ENCODE measurements around the gene TTLL6. TPM values are rescaled to one million over a fixed set of nuclear protein-coding genes. Genes with fewer than 3 reads are reported as not detected.

TTLL6 gene
- total RNA-seq, 1 experiment from 2014 or later = 2.4 TPM

DNA sequence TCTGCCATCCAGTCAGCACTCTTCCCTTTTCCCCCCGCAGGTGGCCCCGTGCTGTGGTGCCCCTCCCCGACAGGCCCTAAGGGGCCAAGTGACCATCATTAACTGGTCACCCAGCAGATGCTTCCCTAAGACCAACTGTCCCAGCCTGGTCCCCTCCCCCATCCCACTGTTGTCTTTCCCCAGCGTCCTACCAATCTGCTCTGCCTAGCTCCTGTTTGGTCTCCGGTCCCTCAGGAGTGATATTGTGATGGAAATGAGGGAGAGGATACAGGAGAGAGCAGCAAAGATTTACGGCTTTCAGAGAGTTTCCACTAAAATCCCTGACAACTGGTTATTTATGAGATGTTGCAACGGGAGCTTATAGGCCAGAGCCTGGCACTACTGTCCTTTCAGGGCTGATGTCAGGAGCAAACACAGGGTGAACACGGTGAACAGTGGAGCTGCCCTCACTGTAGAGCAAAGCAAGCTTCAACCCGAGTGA is 1.4 kb upstream of the TTLL6 start:
- no peak overlapping the region for H2BK120ac ChIP-seq (ENCODE audit: low read depth, low read length, poor library complexity, severe bottlenecking)
- H3K23ac ChIP-seq (ENCODE audit: insufficient read length, low read depth, low read length) = no peak overlapping the region
- H2BK20ac ChIP-seq (ENCODE audit: low read depth, low read length, poor library complexity, severe bottlenecking) = no peak overlapping the region
- H3K9ac ChIP-seq (ENCODE audit: extremely low read depth, insufficient read length, low read length) = no peak overlapping the region
- no peak overlapping the region for H2AFZ ChIP-seq (ENCODE audit: low read length)
- peak overlapping the region; percentile 66 for H3K4me2 ChIP-seq (ENCODE audit: insufficient read depth, insufficient read length, low read length)
- no peak overlapping the region for H2BK12ac ChIP-seq (ENCODE audit: insufficient read length, low read depth, low read length)
- H3K27me3 Mint-ChIP-seq (ENCODE audit: low read depth) = peaks cover 24% of the 10 kb centered on the region
- H4K5ac ChIP-seq (ENCODE audit: insufficient read length, low read depth, low read length) = no peak overlapping the region
- H3K27ac ChIP-seq (ENCODE audit: insufficient read length, low read depth, low read length) = peak overlapping the region; percentile 65
- no peak overlapping the region for H4K91ac ChIP-seq (ENCODE audit: insufficient read length, low read depth, low read length)
- H4K8ac ChIP-seq (replicated peaks; ENCODE audit: insufficient read length, low read depth, low read length) = no peak overlapping the region
- no peaks in the 10 kb centered on the region for H3K27me3 ChIP-seq (ENCODE audit: insufficient read depth, low read length)
- no peak overlapping the region for H2BK5ac ChIP-seq (ENCODE audit: insufficient read length, low read length)
- H3K56ac ChIP-seq (ENCODE audit: insufficient read length, low read depth, low read length) = no peak overlapping the region
- DNase-seq = peak; percentile 90
- no peak overlapping the region for H3K4ac ChIP-seq (ENCODE audit: low read depth, low read length)
- H3K4me1 Mint-ChIP-seq = peaks cover 23 to 43% of the 10 kb centered on the region in 2 experiments
- no peaks in the 10 kb centered on the region for H4K20me1 ChIP-seq (ENCODE audit: control insufficient read depth, insufficient read depth, insufficient read length)
- H3K79me1 ChIP-seq (ENCODE audit: insufficient read depth, low read depth, low read length, poor library complexity, severe bottlenecking) = no peaks in the 10 kb centered on the region
- TF ChIP-seq, protein P1, sequence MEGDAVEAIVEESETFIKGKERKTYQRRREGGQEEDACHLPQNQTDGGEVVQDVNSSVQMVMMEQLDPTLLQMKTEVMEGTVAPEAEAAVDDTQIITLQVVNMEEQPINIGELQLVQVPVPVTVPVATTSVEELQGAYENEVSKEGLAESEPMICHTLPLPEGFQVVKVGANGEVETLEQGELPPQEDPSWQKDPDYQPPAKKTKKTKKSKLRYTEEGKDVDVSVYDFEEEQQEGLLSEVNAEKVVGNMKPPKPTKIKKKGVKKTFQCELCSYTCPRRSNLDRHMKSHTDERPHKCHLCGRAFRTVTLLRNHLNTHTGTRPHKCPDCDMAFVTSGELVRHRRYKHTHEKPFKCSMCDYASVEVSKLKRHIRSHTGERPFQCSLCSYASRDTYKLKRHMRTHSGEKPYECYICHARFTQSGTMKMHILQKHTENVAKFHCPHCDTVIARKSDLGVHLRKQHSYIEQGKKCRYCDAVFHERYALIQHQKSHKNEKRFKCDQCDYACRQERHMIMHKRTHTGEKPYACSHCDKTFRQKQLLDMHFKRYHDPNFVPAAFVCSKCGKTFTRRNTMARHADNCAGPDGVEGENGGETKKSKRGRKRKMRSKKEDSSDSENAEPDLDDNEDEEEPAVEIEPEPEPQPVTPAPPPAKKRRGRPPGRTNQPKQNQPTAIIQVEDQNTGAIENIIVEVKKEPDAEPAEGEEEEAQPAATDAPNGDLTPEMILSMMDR (conservative IDR thresholded peaks at IDR 0.05) = no peak
- no peaks in the 10 kb centered on the region for H3K79me2 ChIP-seq (ENCODE audit: insufficient read depth, low read length)
- peaks cover 7% of the 10 kb centered on the region; the same call in 1 of the 2 replicates for H3K4me1 ChIP-seq (ENCODE audit: insufficient read depth, low read length)
- no peaks in the 10 kb centered on the region for H3K9me3 ChIP-seq (ENCODE audit: control insufficient read depth, low read depth, low read length)
- H3T11ph ChIP-seq (ENCODE audit: low read length) = no peak overlapping the region
- H3K18ac ChIP-seq (ENCODE audit: insufficient read length, low read depth, low read length) = peak overlapping the region; percentile 49
- peak overlapping the region; percentile 48 to 74 for H3K4me3 Mint-ChIP-seq
- WGBS (ENCODE audit: extremely low coverage, insufficient read length, low lambda C conversion rate) = no CpG with 5 or more reads among the region's 9 CpGs
- H2AK5ac ChIP-seq (ENCODE audit: insufficient read length, low read length) = no peak overlapping the region
- no peak overlapping the region for H3K14ac ChIP-seq (ENCODE audit: insufficient read depth, low read length)
- H3K27ac Mint-ChIP-seq = peak overlapping the region; percentile 54 to 98 (median 96)
- peaks cover 0 to 2% (median 0%) of the 10 kb centered on the region in 3 experiments; a peak in 1 of 7 replicates for H3K36me3 Mint-ChIP-seq (ENCODE audit: insufficient read depth in 1 of 3, low read depth in 3 of 3)
- no peaks in the 10 kb centered on the region for H3K9me3 Mint-ChIP-seq
- no peak overlapping the region for H2BK15ac ChIP-seq (ENCODE audit: low read depth, low read length)
- H3K23me2 ChIP-seq (ENCODE audit: insufficient read length, low read depth, low read length, poor library complexity, severe bottlenecking) = no peaks in the 10 kb centered on the region

All from H9 (cell line).